GM20000 (cell line): ENCODE data around the gene TBC1D16.

Experiments
- DNase-seq: peaks from one replicate; pipeline ENCODE4 v3.0.0; 2012; ENCODE audit warnings: low spot score
- CTCF ChIP-seq: IDR thresholded peaks from 2 replicates; pipeline ENCODE4 v1.5.1; 2012; ENCODE audit warnings: mild to moderate bottlenecking, control low read depth; ENCODE audit errors: extremely low read depth, missing control alignments

Gene TBC1D16

GRCh38 chr17:79890706-79891105 is 145.0 kb downstream of the TBC1D16 start:
- DNase-seq: no peak
- no peak for TF ChIP-seq CTCF

- DNase-seq: no peak
- TF ChIP-seq CTCF: no peak
Measured at GRCh38 chr17:79888811-79889634, 146.6 kb downstream of the TBC1D16 start.

- DNase-seq: no peak
- TF ChIP-seq CTCF: no peak
Measured at GRCh38 chr17:79888009-79888540, 147.6 kb downstream of the TBC1D16 start.

GRCh38 chr17:79887451-79887991 is 148.2 kb downstream of the TBC1D16 start:
- DNase-seq: no peak
- TF ChIP-seq CTCF: no peak

- no peak for DNase-seq
- TF ChIP-seq CTCF: no peak
Measured at GRCh38 chr17:79883202-79883601, 152.5 kb downstream of the TBC1D16 start.
